GM20000 (cell line): ENCODE measurements around the gene SHC1.

Experiments
- DNase-seq: peaks from one replicate; pipeline ENCODE4 v3.0.0; 2012; ENCODE audit warnings: low spot score
- TF ChIP-seq, protein P1 (sequence below): IDR thresholded peaks from 2 replicates; pipeline ENCODE4 v1.5.1; 2012; ENCODE audit warnings: mild to moderate bottlenecking, control low read depth; ENCODE audit errors: extremely low read depth, missing control alignments

Gene SHC1

DNA sequence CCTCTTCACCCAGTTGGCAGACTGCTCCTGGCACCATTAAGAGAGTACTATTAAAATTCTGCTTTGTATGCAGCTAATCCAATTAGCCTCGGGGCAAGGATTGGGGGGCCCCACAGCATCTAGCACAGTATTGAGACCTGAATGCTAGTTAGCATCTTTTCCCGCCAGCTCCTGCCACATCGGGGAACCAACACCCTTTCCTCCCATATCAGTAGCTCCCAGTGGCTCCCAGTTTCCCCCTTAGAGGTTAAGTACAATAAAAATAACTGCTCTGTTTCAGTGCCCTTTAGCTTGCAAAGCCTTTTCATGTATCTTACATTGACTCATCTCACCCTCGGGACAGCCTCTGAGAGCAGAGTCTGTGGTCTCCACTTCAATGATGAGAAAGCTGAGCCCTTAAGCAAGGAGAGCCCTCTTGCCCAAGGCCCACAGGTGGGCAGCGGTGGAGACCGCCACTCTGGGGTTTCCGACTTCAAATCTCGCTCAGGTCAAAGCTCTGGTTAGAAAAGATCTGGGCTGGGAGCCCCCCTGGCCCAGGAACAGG, 29.8 kb downstream of the SHC1 start:
- peak; percentile 45 for DNase-seq
- TF ChIP-seq, protein P1, sequence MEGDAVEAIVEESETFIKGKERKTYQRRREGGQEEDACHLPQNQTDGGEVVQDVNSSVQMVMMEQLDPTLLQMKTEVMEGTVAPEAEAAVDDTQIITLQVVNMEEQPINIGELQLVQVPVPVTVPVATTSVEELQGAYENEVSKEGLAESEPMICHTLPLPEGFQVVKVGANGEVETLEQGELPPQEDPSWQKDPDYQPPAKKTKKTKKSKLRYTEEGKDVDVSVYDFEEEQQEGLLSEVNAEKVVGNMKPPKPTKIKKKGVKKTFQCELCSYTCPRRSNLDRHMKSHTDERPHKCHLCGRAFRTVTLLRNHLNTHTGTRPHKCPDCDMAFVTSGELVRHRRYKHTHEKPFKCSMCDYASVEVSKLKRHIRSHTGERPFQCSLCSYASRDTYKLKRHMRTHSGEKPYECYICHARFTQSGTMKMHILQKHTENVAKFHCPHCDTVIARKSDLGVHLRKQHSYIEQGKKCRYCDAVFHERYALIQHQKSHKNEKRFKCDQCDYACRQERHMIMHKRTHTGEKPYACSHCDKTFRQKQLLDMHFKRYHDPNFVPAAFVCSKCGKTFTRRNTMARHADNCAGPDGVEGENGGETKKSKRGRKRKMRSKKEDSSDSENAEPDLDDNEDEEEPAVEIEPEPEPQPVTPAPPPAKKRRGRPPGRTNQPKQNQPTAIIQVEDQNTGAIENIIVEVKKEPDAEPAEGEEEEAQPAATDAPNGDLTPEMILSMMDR: no peak

DNA sequence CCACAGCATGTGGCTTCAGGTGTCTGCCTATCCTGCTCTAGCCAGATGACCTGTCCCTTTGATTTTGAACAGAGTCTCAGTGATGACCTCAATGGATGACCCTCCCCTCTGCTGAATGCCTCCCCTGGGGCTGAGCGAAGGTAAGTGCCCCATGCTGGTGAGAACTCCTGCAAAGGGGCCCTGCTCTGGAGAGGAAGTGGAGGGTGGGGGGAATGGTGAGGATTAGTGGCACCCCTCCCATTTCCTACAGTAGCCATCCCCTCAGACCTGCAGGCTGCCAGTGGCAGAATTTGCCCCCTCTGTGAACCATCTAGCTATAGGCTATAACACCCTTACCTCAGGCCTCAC, 30.4 kb downstream of the SHC1 start:
- TF ChIP-seq, protein P1: no peak
- DNase-seq: no peak

DNA sequence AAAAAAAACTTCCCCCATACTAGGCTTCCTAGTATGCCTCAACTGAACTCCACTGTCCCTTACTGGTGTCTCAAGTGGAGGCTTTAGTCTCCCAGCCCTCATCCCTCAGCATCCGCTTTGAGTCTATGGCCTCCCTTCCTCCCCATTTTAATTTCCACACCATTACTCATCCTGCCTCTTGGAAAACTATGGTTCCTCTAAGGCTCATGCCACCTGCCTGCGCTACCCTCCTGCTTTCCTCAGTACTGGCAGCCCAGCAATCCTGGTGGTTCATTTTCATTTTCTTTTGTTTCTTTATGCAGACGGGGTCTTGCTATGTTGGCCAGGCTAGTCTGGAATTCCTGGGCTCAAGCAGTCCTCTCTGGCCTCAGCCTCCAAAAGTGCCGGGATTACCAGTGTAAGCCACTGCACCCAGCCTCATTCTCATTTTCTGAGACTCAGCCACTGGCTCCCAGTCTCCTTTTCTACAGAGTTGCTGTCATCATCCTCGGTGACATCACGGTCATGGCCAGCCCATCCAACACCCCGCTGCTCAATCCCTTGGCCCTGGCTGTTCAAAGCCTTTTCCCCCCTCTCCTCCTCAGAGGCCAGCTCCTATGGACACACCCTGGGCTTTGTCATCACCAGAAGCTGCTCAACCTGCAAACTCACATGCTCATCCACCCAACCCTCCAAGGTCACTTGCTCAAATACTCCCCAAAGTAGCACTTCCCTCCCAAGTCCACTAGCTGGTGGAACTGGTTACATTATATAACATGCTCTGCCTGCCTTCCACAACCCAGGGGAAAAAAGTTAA, 31.7 kb downstream of the SHC1 start:
- TF ChIP-seq, protein P1: no peak
- DNase-seq: no peak

DNA sequence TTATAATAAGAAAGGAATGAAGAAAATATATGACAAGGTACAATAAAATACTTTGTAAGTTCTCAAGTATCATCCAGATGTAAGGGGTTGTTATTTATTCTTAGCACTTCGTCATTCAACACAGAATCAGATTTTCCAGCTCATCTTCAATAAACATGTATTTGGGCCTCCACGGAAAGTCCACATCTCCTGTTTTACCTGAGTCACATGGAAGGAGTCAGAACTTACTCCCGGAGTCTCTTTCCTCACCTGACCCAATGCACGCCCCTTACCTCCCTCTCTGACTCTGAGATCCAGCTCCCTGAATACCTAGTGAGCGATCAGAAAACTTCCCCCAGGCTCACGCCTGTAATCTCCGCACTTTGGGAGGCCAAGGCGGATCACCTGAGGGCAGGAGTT, 32.6 kb downstream of the SHC1 start:
- no peak for DNase-seq

DNA sequence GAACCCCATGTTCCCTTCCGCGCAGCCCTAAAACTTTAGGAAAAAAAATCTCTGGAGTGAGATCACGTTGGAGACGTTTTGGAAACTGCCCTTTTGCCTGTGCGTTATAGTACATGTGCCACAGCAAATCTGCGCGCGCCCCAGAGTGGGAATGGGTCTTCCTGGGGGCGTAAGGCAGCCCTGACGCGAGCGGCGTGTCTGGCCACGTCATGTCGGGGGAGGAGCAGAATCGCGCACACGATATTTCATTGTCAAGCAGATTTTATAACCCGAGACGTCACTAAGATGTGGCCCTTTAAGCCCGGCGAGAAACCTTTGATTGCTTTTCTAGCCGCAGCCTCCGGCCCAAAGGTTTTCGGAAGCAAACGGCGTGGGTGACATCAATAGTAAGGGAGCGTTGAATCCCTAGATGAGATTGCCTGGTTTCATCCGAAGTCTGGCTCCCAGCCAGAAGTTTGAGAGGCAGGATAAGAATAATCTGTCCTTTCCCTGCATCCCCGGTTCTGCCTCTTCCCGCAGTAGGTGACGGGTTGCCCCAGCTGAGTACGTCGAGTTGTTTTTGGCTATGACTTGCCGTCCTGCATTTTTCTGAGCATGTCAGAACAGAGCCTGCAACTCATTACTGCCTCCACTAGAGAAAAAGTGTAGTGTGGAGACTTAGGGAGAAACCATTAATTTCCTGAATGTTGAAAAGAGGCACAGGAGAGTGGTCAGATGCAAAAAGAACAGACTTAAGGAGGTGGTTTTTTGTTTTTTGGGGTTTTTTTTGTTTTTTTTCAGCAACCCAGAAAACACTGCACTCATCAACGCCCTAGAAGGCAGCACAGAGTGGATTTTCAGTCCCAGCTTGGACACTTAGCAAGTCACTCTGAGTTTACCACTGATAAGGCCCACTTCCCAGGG, 33.2 kb downstream of the SHC1 start:
- TF ChIP-seq, protein P1: no peak

More for the DNA sequence above, 32.6 kb downstream of the SHC1 start:
- TF ChIP-seq, protein P1: no peak

DNA sequence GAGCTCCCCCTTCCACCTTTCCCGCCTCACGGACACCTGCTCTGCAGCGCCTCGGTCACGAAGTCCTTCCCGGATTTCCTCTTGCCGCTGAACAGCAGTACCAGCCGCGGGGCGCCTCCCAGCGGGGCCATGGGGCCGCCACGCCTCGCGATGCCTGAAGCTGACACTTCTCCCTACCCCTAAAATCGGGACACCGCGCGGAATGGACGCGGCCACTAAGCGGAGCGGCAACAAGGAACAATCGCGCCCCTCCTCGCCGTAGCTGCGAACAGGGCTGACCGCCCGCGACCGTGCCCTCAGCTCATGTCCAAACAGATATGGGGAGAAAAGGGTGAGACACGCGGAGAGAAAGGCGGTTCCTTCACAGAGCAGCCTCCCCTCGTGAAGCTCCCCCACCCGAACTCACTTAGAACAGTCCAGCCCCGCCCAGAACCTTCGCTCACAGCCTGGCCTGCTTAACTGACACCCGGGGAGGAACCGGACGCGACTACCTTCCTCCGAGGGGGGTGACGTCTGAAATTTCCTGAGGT, 33.9 kb downstream of the SHC1 start, which contains the start of gene PMVK:
Gene PMVK, minus strand, starts transcription at position 165 of the 530 bp plus-strand sequence. Its CDS starts 34 bp downstream, at position 131.
- TF ChIP-seq, protein P1: peak; percentile 29
- DNase-seq: peak; percentile 92

More for the DNA sequence above, 33.2 kb downstream of the SHC1 start:
- peak; percentile 86 for DNase-seq
